Suprapubic skin (tissue), 4 donors: Measurements from ENCODE around the gene PTPRN2. TPM values are rescaled to one million over a fixed set of nuclear protein-coding genes. Genes with fewer than 3 reads are reported as not detected.

Experiments
- DNase-seq, 2 donors: peaks; one replicate each; pipeline ENCODE4 v3.0.0-alpha.2; 2019; ENCODE audit warnings: low spot score in 2 of 2
- H3K27ac ChIP-seq: fragments of 200-600 bp; sonication (generic); one replicate; pipeline ENCODE4 v1.5.1; 2019
- H3K27me3 ChIP-seq: fragments of 200-600 bp; sonication (generic); one replicate; pipeline ENCODE4 v1.5.1; 2019
- H3K36me3 ChIP-seq: fragments of 200-600 bp; sonication (generic); one replicate; pipeline ENCODE4 v1.5.1; 2019
- H3K4me1 ChIP-seq: fragments of 200-600 bp; sonication (generic); one replicate; pipeline ENCODE4 v1.5.1; 2019
- H3K4me3 ChIP-seq: fragments of 200-600 bp; sonication (generic); one replicate; pipeline ENCODE4 v1.5.1; 2019; ENCODE audit warnings: mild to moderate bottlenecking
- H3K9me3 ChIP-seq: fragments of 200-600 bp; sonication (generic); one replicate; pipeline ENCODE4 v1.5.1; 2019
- EP300 ChIP-seq: sonication (generic); formaldehyde crosslinking; IDR thresholded peaks from one replicate; pipeline ENCODE4 v1.6.1; 2017; ENCODE audit warnings: antibody characterized with exemption
- POLR2A ChIP-seq, 2 donors: fragments of 450-650 bp; IDR thresholded peaks; one replicate each; pipeline ENCODE4 v1.6.1; 2017; ENCODE audit warnings: antibody characterized with exemption in 2 of 2, mild to moderate bottlenecking in 2 of 2, moderate library complexity in 2 of 2
- POLR2AphosphoS5 ChIP-seq, 3 donors: sonication (generic); formaldehyde crosslinking; IDR thresholded peaks; one replicate each; pipeline ENCODE4 v1.6.1; 2017; ENCODE audit warnings: antibody characterized with exemption in 3 of 3
- WGBS: methylation state at CpG from one replicate; pipeline ENCODE4 v1.1.5; 2018; 5-methylcytosine and 5-hydroxymethylcytosine counted together
- total RNA-seq, 4 donors: library from RNA; depleted of rRNA; stranded (reverse); fragments of >200 nt; gene quantifications; one replicate each; pipeline ENCODE4 v1.1.0, GENCODE V29; 2016
- TF ChIP-seq, protein P1 (sequence below), 2 donors: fragments of 200-600 bp in 1 of 2; fragments of 450-650 bp in 1 of 2; sonication (generic) in 1 of 2; IDR thresholded peaks; one replicate each; pipeline ENCODE4 v1.5.1; 2016 to 2019; ENCODE audit warnings: antibody characterized with exemption in 2 of 2, mild to moderate bottlenecking in 1 of 2, moderate library complexity in 1 of 2

The PTPRN2 gene
- total RNA-seq, 4 donors from 2014 or later: 0.23 to 1.8 (median 1.3) TPM

DNA sequence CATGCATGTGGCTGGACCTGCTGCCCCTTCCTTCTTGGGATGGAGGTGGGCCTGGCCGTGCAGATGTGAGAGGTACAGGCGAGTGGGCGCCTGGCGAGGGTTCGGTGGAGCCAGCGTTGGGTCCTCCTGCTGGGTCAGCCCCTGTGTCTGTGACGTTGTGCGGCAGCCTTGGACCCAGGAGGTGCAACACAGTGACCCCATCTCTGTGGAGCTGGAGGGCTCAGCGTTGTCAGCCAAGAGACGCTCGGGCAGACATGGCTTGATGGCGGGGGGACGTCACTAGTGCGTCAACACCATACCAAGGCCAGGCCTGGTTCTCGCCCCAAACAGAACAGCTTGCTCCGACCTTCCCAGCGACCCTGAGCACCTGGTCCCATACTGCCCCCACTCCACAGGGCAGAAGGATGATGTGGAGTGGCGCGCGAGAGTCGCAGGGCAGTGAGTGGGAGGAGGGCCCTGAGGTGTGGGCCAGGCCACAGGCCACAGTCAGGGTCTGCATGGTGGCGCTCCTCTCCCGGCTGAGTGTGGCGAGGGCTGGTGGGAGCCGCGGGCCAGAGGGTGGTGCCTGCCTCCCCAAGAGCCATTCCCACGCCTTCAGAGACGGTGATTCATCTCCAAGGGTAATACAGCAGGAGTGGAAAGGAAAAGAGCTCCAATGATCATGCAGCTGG lies 1066.4 kb downstream of the PTPRN2 start:
- no peak overlapping the region for H3K27ac ChIP-seq
- DNase-seq: peak; percentile 54 to 74
- no peak overlapping the region for H3K4me3 ChIP-seq
- no peaks in the 10 kb centered on the region for H3K9me3 ChIP-seq
- H3K36me3 ChIP-seq: no peaks in the 10 kb centered on the region
- peaks cover 32% of the 10 kb centered on the region for H3K27me3 ChIP-seq
- 92% methylated on average over 17 of the region's 28 CpGs for WGBS
- no peaks in the 10 kb centered on the region for H3K4me1 ChIP-seq
- TF ChIP-seq, protein P1, sequence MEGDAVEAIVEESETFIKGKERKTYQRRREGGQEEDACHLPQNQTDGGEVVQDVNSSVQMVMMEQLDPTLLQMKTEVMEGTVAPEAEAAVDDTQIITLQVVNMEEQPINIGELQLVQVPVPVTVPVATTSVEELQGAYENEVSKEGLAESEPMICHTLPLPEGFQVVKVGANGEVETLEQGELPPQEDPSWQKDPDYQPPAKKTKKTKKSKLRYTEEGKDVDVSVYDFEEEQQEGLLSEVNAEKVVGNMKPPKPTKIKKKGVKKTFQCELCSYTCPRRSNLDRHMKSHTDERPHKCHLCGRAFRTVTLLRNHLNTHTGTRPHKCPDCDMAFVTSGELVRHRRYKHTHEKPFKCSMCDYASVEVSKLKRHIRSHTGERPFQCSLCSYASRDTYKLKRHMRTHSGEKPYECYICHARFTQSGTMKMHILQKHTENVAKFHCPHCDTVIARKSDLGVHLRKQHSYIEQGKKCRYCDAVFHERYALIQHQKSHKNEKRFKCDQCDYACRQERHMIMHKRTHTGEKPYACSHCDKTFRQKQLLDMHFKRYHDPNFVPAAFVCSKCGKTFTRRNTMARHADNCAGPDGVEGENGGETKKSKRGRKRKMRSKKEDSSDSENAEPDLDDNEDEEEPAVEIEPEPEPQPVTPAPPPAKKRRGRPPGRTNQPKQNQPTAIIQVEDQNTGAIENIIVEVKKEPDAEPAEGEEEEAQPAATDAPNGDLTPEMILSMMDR (IDR thresholded peaks at IDR 0.05): no peak
- TF ChIP-seq POLR2AphosphoS5 (IDR thresholded peaks at IDR 0.05): no peak
- TF ChIP-seq POLR2A (IDR thresholded peaks at IDR 0.05): no peak
- no peak for TF ChIP-seq EP300

DNA sequence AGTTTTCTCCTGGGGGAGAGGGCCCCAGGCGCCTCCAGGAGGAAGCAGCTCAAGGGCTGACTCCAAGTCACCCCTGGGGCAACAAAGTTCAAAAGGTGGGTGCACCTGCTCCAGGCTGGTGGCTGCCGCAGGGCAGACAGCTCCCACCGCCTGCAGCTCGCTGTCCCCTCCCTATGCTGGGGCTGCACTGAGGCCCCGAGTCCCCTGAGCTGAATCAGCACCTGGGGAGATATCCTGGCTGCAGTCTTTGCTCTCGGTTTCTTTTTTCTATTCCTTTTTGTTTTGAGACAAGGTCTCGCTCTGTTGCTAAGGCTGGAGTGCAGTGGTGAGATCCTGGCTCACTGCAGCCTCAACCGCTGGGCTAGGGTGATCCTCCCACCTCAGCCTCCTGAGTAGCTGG lies 1067.4 kb downstream of the PTPRN2 start:
- WGBS: 50% methylated on average over 8 of the region's 8 CpGs
- no peak for DNase-seq
- H3K9me3 ChIP-seq: no peaks in the 10 kb centered on the region
- no peaks in the 10 kb centered on the region for H3K36me3 ChIP-seq
- TF ChIP-seq POLR2A (IDR thresholded peaks at IDR 0.05): no peak
- TF ChIP-seq, protein P1 (IDR thresholded peaks at IDR 0.05): no peak
- no peak for TF ChIP-seq EP300
- no peaks in the 10 kb centered on the region for H3K4me1 ChIP-seq
- no peak overlapping the region for H3K4me3 ChIP-seq
- H3K27ac ChIP-seq: no peak overlapping the region
- peaks cover 32% of the 10 kb centered on the region for H3K27me3 ChIP-seq

DNA sequence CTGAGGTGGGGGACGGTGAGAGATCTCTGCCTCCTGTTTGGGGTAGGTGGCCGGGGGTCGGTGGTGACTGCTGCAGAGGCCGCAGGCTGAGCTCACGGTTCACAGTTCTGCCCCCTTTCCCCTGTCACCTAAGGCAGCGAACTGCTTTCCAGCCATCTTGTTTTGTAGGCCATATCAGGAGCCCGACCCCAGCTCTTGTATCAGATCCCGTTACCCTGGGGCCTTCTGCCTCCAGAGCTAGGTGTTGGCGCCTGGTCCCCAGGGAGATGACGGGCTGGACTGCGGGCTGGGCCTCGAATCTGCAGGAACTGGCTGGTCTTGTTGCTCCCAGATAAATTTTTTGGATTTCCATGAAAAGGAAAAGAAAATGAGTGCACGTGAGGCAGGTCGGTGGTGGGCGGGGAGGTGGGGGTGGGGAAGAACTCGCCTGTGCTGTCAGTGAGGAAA lies 1067.8 kb downstream of the PTPRN2 start:
- Histone ChIP-seq H3K9me3 (no peaks in the 10 kb centered on the region), H3K4me3 (no peak overlapping the region), H3K4me1 (no peaks in the 10 kb centered on the region), H3K36me3 (no peaks in the 10 kb centered on the region), H3K27me3 (peaks cover 32% of the 10 kb centered on the region), H3K27ac (no peak overlapping the region)
- TF ChIP-seq EP300 (no peak), POLR2A (IDR thresholded peaks at IDR 0.05) (no peak), POLR2AphosphoS5 (IDR thresholded peaks at IDR 0.05) (no peak)
- TF ChIP-seq, protein P1 (IDR thresholded peaks at IDR 0.05): no peak
- WGBS: 61% methylated on average over 10 of the region's 16 CpGs
- no peak for DNase-seq

DNA sequence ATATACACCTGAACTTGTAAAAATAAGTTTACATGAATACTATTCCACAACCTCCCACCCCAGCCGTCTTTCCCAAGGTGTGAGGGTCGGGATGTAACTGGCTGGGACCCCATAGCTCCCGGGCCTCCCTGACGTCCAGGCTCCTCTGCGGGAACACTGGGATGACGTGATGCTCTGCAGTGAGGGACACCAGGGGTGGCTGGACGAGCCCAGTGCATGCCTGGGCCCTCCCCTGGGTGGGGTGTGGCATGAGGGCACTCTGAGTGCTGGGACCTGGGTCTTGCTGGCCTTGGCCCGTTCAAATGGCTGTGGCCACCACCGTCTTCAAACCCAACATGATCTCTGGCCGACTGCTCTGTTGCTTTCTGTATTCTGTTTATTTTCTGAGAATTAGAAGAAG lies 1068.4 kb downstream of the PTPRN2 start:
- no peak overlapping the region for H3K27ac ChIP-seq
- H3K27me3 ChIP-seq: peaks cover 33% of the 10 kb centered on the region
- no peak overlapping the region for H3K4me3 ChIP-seq
- DNase-seq: no peak
- TF ChIP-seq POLR2AphosphoS5 (IDR thresholded peaks at IDR 0.05): no peak
- TF ChIP-seq, protein P1 (IDR thresholded peaks at IDR 0.05): no peak
- TF ChIP-seq POLR2A (IDR thresholded peaks at IDR 0.05): no peak
- no peak for TF ChIP-seq EP300
- 61% methylated on average over 9 of the region's 10 CpGs for WGBS
- no peaks in the 10 kb centered on the region for H3K9me3 ChIP-seq
- H3K36me3 ChIP-seq: no peaks in the 10 kb centered on the region
- no peaks in the 10 kb centered on the region for H3K4me1 ChIP-seq

DNA sequence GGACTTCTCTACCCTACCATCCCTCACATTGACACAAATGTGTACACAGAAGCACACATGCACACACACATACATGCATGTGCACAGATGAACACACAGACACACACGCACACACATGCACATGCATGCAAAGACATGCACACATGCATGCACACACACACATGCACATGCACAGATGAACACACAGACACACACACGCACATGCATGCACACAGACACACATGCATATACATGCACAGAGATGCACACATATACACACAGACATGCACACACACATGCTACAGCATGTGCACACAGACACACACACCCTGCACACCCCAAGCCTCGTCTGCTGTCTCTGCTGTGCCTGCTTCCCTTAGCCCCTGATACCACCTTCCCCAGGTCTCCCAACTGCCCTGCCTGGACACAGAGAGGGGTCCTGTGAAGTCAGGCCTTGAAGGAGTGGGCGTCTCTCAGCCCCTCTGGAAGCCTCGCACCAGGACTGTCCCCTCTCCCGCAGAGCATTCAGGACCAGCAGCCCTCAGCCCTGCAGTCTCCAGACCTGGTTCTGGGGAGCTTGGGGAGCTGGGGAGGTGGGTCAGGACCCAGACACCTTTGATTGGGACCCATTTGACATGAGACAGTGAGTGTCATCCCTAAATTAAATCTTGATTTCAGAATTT lies 1069.0 kb downstream of the PTPRN2 start:
- no peak for TF ChIP-seq POLR2A (IDR thresholded peaks at IDR 0.05)
- TF ChIP-seq, protein P1 (IDR thresholded peaks at IDR 0.05): no peak
- TF ChIP-seq EP300: no peak
- TF ChIP-seq POLR2AphosphoS5 (IDR thresholded peaks at IDR 0.05): no peak
- no peak for DNase-seq
- no peaks in the 10 kb centered on the region for H3K36me3 ChIP-seq
- no peaks in the 10 kb centered on the region for H3K4me1 ChIP-seq
- H3K4me3 ChIP-seq: no peak overlapping the region
- WGBS: 91% methylated on average over 4 of the region's 6 CpGs
- no peak overlapping the region for H3K27ac ChIP-seq
- H3K9me3 ChIP-seq: no peaks in the 10 kb centered on the region
- H3K27me3 ChIP-seq: peaks cover 28% of the 10 kb centered on the region
